GM21717 (cell line): ENCODE results near the gene KRT81.
A peak's percentile ranks its signal among the peaks of the same experiment; 100 is the strongest.
"Not testable (repeated sequence)": the region's sequence is repeated elsewhere in the genome, so short reads cannot be mapped to it uniquely, and the experiment has no call there.

Source experiments
- ATAC-seq: cut with Tn5 transposase; IDR thresholded peaks from one replicate; pipeline ENCODE4 v1.9.1; 2021; ENCODE audit warnings: mild to moderate bottlenecking, moderate library complexity; ENCODE audit not compliant: unreplicated experiment

Gene KRT81

GRCh38 chr12:52318241-52318990, 27.1 kb upstream of the KRT81 start:
- no peak for ATAC-seq

GRCh38 chr12:52317468-52318052, 26.2 kb upstream of the KRT81 start:
- no peak for ATAC-seq

GRCh38 chr12:52316701-52317100, 25.4 kb upstream of the KRT81 start:
- ATAC-seq = no peak

- no peak for ATAC-seq
Measured at GRCh38 chr12:52316290-52316689, 25.0 kb upstream of the KRT81 start.

GRCh38 chr12:52315721-52316120, 24.4 kb upstream of the KRT81 start:
- not testable (repeated sequence) for ATAC-seq

- ATAC-seq = no peak
Measured at GRCh38 chr12:52314511-52314910, 23.2 kb upstream of the KRT81 start.

GRCh38 chr12:52313926-52314325, 22.6 kb upstream of the KRT81 start:
- ATAC-seq = no peak

GRCh38 chr12:52313461-52313860, 22.1 kb upstream of the KRT81 start:
- no peak for ATAC-seq

GRCh38 chr12:52312086-52312485, 20.8 kb upstream of the KRT81 start:
- ATAC-seq = no peak

GRCh38 chr12:52311285-52311648, 19.9 kb upstream of the KRT81 start:
- no peak for ATAC-seq

- no peak for ATAC-seq
Measured at GRCh38 chr12:52310622-52311284, 19.4 kb upstream of the KRT81 start.

GRCh38 chr12:52308806-52309425, 17.6 kb upstream of the KRT81 start:
- ATAC-seq = no peak

- ATAC-seq = no peak
Measured at GRCh38 chr12:52307836-52308805, 16.8 kb upstream of the KRT81 start.

GRCh38 chr12:52306731-52307130, 15.4 kb upstream of the KRT81 start:
- no peak for ATAC-seq

- ATAC-seq = no peak
Measured at GRCh38 chr12:52305921-52306705, 14.8 kb upstream of the KRT81 start.

- peak; percentile 76 for ATAC-seq
Measured at GRCh38 chr12:52304941-52305411, 13.6 kb upstream of the KRT81 start.

- ATAC-seq = not testable (repeated sequence)
Measured at GRCh38 chr12:52302242-52302914, 11.0 kb upstream of the KRT81 start.

- ATAC-seq = not testable (repeated sequence)
Measured at GRCh38 chr12:52301721-52302120, 10.4 kb upstream of the KRT81 start.
